T-helper 2 cell treated with Interferon-gamma antibody and Interleukin-4, amounts not matched to agents 100 ng/mL and 5 ng/mL, for 36 hours (primary cell): ENCODE measurements around the gene MAD1L1. TPM values are rescaled to one million over a fixed set of nuclear protein-coding genes. Genes with fewer than 3 reads are reported as not detected.

Experiments
- intact Hi-C: fragments of 100-400 bp; cut with micrococcal nuclease; formaldehyde crosslinking; loops from one replicate; pipeline ENCODE4 v1.15.1; 2023
- total RNA-seq: library from RNA; stranded (reverse); gene quantifications from 2 replicates; pipeline ENCODE4 v1.2.3, GENCODE V29; 2022

Gene MAD1L1
- total RNA-seq, 1 donor from 2014 or later, result 130 TPM

DNA sequence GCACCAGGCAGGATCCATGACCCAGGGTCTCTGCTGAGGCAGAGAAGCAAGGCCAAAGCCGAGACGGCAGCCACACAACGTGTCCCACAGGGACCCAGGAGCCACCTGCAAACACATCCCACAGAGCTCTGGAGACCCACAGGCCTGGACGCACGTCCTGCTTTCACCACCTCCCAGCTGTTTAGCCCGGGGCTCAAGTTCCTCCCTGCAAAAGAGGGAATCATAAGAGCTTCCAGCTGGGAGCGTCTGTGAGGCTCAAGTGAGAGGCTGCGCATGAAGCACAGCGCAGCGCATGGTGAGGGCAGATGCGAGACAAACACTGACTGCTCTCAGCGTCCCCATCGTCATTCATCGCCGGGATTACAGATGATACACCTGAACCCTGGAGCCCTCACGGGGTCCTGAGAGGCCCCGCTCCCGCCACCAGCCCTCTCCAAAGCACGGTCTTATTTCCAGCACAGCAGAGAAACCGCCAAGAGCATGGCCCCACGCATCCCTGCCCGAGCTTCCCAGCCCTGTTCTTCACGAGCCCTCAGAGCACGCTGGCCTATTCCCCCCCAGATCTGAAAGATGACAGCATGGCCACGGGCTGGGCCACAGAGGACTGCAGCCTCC lies 88.7 kb downstream of the MAD1L1 start:
- intact Hi-C loops, result no loop called here

DNA sequence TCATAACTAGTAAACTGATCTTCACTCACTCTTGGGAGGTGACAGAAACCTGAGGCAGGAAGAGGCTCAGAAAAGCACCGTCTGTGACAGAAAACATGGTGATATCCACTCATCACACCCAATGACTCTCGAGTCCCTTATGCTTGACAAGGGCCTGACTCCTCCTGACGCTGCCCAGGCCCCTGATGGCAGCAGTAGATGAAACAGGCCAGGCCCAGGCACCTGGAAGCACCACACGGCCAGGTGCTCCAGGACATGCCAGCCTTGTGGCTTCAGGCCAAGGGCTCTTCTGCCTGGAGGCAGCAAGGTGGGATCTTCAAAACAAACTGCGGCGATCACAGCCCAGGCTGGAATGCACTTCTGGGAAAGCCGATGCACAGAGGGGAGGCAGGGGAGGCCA lies 89.3 kb downstream of the MAD1L1 start:
- intact Hi-C loops, result no loop called here

GRCh38 chr7:2142386-2142785 lies 90.4 kb downstream of the MAD1L1 start:
- intact Hi-C loops, result no loop called here

- intact Hi-C loops, result no loop called here
Observed at GRCh38 chr7:2141651-2142050, 91.1 kb downstream of the MAD1L1 start.

GRCh38 chr7:2141021-2141410 lies 91.7 kb downstream of the MAD1L1 start:
- intact Hi-C loops, result no loop called here

DNA sequence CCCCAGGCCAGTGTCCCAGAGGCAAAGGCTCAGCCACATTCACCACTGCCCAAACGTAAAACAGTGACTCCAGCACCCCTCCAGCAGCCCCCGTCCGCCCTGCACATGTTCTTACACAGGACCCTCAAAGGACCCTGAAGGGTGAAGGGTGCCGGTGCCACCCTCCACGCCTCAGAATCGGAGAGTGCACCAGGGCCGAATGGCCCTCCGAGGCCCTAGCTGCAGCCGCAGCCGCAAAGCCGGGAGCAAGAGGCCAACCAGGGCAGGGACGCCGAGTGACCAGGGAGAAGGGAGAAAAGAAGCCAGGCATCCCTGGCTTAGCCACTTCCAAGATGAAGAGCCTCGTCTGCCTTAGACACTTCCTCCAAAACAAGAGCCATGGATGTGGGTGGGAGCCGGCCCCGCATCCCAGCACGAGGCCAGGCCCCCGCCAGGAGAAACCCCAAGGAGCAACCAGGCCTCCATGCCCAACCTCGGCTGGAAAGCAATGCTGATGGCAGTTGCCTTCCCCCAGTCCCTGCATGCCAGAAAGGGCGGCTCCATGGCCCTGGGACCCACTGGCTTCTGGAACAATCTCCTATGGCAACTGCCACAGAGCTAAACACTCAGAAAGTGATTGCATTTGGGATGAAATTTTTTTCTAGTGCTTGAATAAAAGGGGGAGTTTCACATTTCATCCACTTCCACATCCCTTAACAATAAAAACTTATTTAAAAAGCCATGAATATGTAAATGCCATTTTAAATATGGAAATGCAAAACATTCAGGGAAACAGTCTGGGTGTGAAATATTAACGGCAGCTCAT lies 92.3 kb downstream of the MAD1L1 start:
- intact Hi-C loops, result no loop called here

DNA sequence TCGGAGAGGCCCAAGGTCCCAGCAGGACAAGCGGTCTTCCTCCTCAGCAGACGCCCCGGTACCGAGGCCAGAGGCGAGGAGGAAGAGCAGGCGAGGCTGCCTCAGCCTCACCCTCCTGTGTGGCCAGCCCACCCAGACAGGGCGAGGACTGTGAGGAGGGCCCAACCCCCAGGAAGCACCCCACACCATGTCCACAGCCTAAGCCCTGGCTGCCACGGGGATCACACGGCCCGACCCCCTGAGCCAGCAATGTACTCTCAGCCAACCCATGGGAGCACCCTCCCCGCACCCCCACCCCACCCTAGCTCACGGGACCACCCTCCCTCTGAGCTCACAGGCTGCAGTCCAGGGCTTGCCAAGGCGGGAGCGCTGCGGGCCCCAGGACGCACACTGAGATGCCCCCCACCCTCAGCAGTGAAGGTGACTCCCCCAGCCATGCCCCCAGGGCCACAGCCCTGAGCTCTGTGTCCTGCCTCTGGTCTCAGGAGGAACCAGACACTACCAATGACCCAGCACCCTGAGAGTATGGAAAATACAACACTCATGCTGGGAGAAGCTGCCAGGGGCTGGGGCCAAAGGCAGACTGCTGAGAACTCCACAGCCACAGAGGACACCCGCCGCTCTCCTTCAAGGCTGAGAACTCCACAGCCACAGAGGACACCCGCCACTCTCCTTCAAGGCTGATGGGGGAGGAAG lies 93.6 kb downstream of the MAD1L1 start:
- intact Hi-C loops, result no loop called here

DNA sequence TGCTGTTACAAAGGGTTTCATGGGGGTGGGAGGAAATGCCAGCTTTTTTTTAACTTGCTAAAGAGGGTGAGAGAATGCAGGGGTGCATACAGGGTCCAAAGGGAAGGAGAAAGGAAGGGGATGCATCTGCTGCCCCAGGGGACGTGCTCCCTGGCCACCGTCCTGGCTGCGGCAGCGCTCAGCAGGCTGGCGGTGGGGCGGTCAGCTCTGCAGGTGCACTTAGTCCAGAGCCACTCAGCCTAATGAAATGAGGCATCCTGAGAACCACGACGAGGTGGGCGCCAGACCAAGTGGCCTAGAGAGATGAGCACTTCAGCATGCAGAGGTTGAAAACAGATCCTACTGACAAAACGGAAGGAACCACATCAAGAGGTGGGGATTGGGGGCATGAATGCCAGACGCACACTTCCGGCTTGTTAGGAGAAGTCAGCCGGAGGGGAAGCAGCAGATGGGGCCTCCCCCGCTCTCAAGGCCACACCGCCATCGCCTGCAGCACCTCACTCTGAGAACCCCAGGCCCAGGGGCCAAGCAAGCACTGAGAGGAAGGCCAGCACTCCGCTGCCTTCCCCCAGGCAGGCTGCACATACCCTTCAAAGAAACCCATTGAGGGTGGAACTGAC lies 94.5 kb downstream of the MAD1L1 start:
- intact Hi-C loops, result no loop called here

- intact Hi-C loops, result no loop called here
Observed at GRCh38 chr7:2134740-2135139, 98.0 kb downstream of the MAD1L1 start.

DNA sequence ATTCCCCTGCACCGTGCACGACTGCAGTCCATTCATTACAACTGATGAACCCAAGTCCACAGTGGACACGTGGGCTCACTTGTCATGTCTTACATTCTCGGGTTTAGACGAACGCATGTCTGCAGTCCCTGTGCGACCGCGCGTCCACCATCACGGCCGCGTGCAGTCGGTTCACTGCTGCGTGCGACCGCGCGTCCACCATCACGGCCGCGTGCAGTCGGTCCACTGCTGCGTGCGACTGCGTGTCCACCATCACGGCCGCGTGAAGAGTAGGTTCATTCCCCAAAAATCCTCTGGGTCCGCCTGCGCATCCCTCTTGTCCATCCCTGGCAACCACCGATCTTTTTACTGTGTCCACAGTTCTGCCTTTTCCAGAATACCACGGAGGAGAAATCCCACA lies 100.5 kb downstream of the MAD1L1 start:
- intact Hi-C loops, result no loop called here

GRCh38 chr7:2131800-2132199 lies 100.9 kb downstream of the MAD1L1 start:
- intact Hi-C loops, result no loop called here

GRCh38 chr7:2131341-2131740 lies 101.4 kb downstream of the MAD1L1 start:
- intact Hi-C loops, result no loop called here

DNA sequence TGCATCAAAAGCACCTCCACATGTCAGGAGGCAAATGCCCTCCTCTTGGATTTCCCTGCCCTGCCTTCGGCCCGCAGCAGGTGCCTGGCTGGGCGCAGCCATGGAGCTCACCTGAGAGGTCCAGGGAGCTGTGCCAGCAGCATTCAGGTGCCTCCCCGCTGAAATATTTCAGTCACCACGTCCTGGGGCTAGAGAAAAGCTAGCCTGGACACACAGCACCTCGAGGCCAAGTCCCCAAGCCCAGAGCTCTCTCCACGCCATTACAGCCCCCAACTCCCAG lies 102.7 kb downstream of the MAD1L1 start:
- intact Hi-C loops, result no loop called here

- intact Hi-C loops, result no loop called here
Observed at GRCh38 chr7:2129323-2130095, 103.2 kb downstream of the MAD1L1 start.

- intact Hi-C loops, result no loop called here
Observed at GRCh38 chr7:2128601-2129322, 104.0 kb downstream of the MAD1L1 start.

GRCh38 chr7:2126621-2127020 lies 106.1 kb downstream of the MAD1L1 start:
- intact Hi-C loops, result no loop called here

GRCh38 chr7:2125931-2126330 lies 106.8 kb downstream of the MAD1L1 start:
- intact Hi-C loops, result no loop called here

GRCh38 chr7:2124604-2125345 lies 108.0 kb downstream of the MAD1L1 start:
- intact Hi-C loops, result no loop called here

GRCh38 chr7:2123916-2124315 lies 108.8 kb downstream of the MAD1L1 start:
- intact Hi-C loops, result no loop called here

DNA sequence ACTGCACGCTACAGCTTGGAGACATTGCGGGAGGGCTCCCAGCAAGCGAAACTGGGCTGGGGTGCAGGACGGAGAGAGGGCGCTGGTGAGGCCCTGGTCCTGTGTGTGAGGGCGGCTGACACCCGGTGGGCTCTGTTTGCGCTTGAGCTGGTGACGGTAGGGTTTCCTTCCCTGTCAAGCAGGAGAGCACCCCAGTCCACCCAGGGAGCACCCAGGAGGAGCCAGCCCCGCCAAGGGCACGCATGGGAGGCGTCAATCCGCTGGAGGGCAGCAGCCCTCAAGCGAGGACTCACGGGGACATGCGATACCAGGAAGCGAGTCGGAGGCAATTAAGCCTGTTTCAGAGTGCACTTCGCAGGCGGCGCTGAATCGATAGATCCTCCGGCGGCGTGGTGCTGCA lies 109.4 kb downstream of the MAD1L1 start:
- intact Hi-C loops, result no loop called here
